HepG2 (cell line): ENCODE measurements around the gene TMEM236.

ENCODE experiments used
- ETV6 ChIP-seq: sonication (generic); formaldehyde crosslinking; conservative IDR thresholded peaks from 2 replicates; pipeline ENCODE4 v1.4.0; 2020; ENCODE audit warnings: missing genetic modification reagents
- ZBTB34 ChIP-seq: sonication (generic); formaldehyde crosslinking; IDR thresholded peaks from 2 replicates; pipeline ENCODE4 v1.8.0; 2022; ENCODE audit warnings: mild to moderate bottlenecking, missing genetic modification reagents

DNA sequence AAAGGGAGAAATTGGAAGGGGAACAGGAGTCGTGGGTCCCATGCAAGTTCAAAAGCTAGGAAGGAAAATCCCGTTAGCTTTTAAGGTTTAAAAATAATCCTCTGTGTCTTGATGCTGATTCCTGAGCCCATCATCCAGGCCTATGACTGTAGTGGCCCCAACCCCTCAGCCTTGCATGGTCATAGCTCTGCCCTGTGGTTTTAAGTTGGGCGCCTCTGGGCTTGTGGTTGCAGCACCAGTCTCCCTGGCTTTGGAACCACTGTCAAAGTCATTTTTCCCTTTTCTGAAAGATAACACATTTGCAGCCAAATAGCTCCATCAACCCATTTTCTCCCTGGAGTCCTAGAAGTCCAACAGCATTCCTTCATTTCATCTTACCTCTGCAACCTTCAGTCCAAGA lies 13.6 kb downstream of the TMEM236 start:
- TF ChIP-seq ETV6 (CRISPR knock-in tag) (no peak), ZBTB34 (CRISPR knock-in tag) (no peak)
